ENCODE measurements around the gene PHETA2. TPM values are rescaled to one million over a fixed set of nuclear protein-coding genes. Genes with fewer than 3 reads are reported as not detected.

PHETA2 gene
- total and polyA plus RNA-seq, 2 of the 8 experiments (the other 6 are each of a cell fraction or from before 2014, with no cell fraction given) = 7.4 to 7.6 TPM

- H3K23ac ChIP-seq (ENCODE audit: insufficient read length) = no peak overlapping the region
- CTCF ChIA-PET (ENCODE audit: partially characterized antibody) = interaction anchor here (0.9 kb wide), 1 partner anchor 49 kb away, joined by 3 read pairs; no protein-coding TSS in a partner anchor
- no peak overlapping the region for H2BK120ac ChIP-seq (replicated peaks; ENCODE audit: low read depth, low read length)
- H2BK20ac ChIP-seq (ENCODE audit: low read length) = no peak overlapping the region
- H2AK5ac ChIP-seq (ENCODE audit: low read depth, low read length) = no peak overlapping the region
- no peak overlapping the region for H2BK5ac ChIP-seq (ENCODE audit: low read depth, low read length)
- H4K8ac ChIP-seq (ENCODE audit: extremely low read depth, insufficient read depth, low read length) = no peak overlapping the region
- H4K20me1 ChIP-seq (replicated peaks in 1 of 2; ENCODE audit: control insufficient read depth in 1 of 2, insufficient read depth in 2 of 2, low read length in 2 of 2) = peaks cover 0 to 4% of the 10 kb centered on the region in 2 experiments
- H4K5ac ChIP-seq (ENCODE audit: insufficient read length, low read depth, low read length) = no peak overlapping the region
- H3K14ac ChIP-seq (ENCODE audit: insufficient read length) = no peak overlapping the region
- no peak overlapping the region for H3K4ac ChIP-seq (replicated peaks; ENCODE audit: insufficient read length, low read depth, low read length)
- POLR2A ChIA-PET (ENCODE audit: partially characterized antibody) = no interaction called here
- H3K27ac ChIP-seq (ENCODE audit: low read depth, low read length) = no peak overlapping the region
- no peak overlapping the region for H3K4me2 ChIP-seq (ENCODE audit: insufficient read depth in 1 of 2, low read depth in 2 of 2, low read length in 2 of 2)
- H3K27me3 ChIP-seq (replicated peaks in 1 of 4; ENCODE audit: control insufficient read depth in 3 of 4, extremely low read depth in 1 of 4, insufficient read depth in 3 of 4, low read length in 3 of 4) = no peaks in the 10 kb centered on the region
- H3K18ac ChIP-seq (ENCODE audit: extremely low read depth, low read length) = no peak overlapping the region
- no peak overlapping the region for H2BK15ac ChIP-seq (ENCODE audit: low read length)
- no peak overlapping the region for H3K4me3 ChIP-seq (ENCODE audit: extremely low read depth in 1 of 4, insufficient read depth in 2 of 4, low read depth in 3 of 4, low read length in 4 of 4)
- DNase-seq (ENCODE audit: low read depth in 1 of 2, low spot score in 2 of 2) (no peak), FAIRE-seq (no peak)
- peaks cover 7 to 17% of the 10 kb centered on the region in 2 experiments; a peak in 3 of 4 replicates for H3K79me2 ChIP-seq (ENCODE audit: control insufficient read depth in 1 of 2, insufficient read depth in 2 of 2, low read length in 2 of 2)
- no peak overlapping the region for H3K9ac ChIP-seq (replicated peaks in 1 of 4; ENCODE audit: extremely low read depth in 1 of 4, low read depth in 3 of 4, low read length in 3 of 4)
- 90% methylated on average over 6 of the region's 6 CpGs; no CpG with 5 or more reads in 1 of the 2 experiments for WGBS, 2 experiments (ENCODE audit: extremely low coverage in 1 of 2, insufficient coverage in 1 of 2, insufficient read length in 1 of 2, insufficient replicate concordance in 2 of 2, low coverage in 1 of 2, low lambda C conversion rate in 2 of 2, missing lambda C conversion rate in 1 of 2)
- no peaks in the 10 kb centered on the region; a peak in 1 of 4 replicates for H3K9me3 ChIP-seq (ENCODE audit: insufficient read depth in 2 of 2, low read depth in 1 of 2, low read length in 1 of 2)
- no peaks in the 10 kb centered on the region for H3K4me1 ChIP-seq (replicated peaks in 1 of 4; ENCODE audit: control insufficient read depth in 3 of 4, insufficient read depth in 4 of 4, low read length in 3 of 4)
- H2BK12ac ChIP-seq (ENCODE audit: low read depth, low read length) = no peak overlapping the region
- peaks cover 4% of the 10 kb centered on the region; the same call in 1 of the 2 replicates for H3K79me1 ChIP-seq (ENCODE audit: low read depth, low read length)
- peaks cover 2% of the 10 kb centered on the region; the same call in 1 of the 2 replicates for H3K23me2 ChIP-seq (ENCODE audit: low read depth, low read length)
- no peak overlapping the region for H4K91ac ChIP-seq (replicated peaks; ENCODE audit: insufficient read length, low read length)
- peaks cover 5 to 31% (median 27%) of the 10 kb centered on the region in 4 experiments for H3K36me3 ChIP-seq (ENCODE audit: control insufficient read depth in 2 of 4, insufficient read depth in 4 of 4, low read length in 3 of 4)
- TF ChIP-seq ZNF274 (IDR thresholded peaks at IDR 0.05; ENCODE audit: borderline replicate concordance, extremely low read depth, low read length) (no peak), SIRT6 (IDR thresholded peaks at IDR 0.05; ENCODE audit: low read length) (no peak), RBBP5 (IDR thresholded peaks at IDR 0.05; ENCODE audit: borderline replicate concordance, low read depth, low read length) (no peak), POLR2AphosphoS5 (IDR thresholded peaks at IDR 0.05; ENCODE audit: low read depth, low read length) (no peak), JUND (IDR thresholded peaks at IDR 0.05; ENCODE audit: low read length) (no peak), MAX (IDR thresholded peaks at IDR 0.05) (no peak), SAP30 (IDR thresholded peaks at IDR 0.05; ENCODE audit: insufficient read depth, insufficient replicate concordance, low read length) (no peak), SP1 (IDR thresholded peaks at IDR 0.05; ENCODE audit: low read depth, low read length) (no peak), HDAC6 (IDR thresholded peaks at IDR 0.05; ENCODE audit: low read depth, low read length) (no peak), CTCF (IDR thresholded peaks at IDR 0.05; ENCODE audit: control extremely low read depth in 1 of 3, insufficient read depth in 1 of 3, low read depth in 1 of 3, low read length in 3 of 3) (no peak), BRCA1 (IDR thresholded peaks at IDR 0.05; ENCODE audit: low read depth, low read length) (no peak), RFX5 (IDR thresholded peaks at IDR 0.05; ENCODE audit: borderline replicate concordance, low read depth, low read length) (no peak)
- no peak overlapping the region for H2AFZ ChIP-seq (ENCODE audit: low read length)
- H3K56ac ChIP-seq (replicated peaks; ENCODE audit: insufficient read length, low read depth, low read length) = no peak overlapping the region
These were observed 12.0 kb downstream of the PHETA2 start for GRCh38 chr22:42086051-42086450.

All from H1 (cell line).